ENCODE results near the gene FAR2. TPM values are rescaled to one million over a fixed set of nuclear protein-coding genes. Genes with fewer than 3 reads are reported as not detected.

The FAR2 gene
- total RNA-seq, 6 donors from 2014 or later: 6.0 to 25.7 (median 15.9) TPM

DNA sequence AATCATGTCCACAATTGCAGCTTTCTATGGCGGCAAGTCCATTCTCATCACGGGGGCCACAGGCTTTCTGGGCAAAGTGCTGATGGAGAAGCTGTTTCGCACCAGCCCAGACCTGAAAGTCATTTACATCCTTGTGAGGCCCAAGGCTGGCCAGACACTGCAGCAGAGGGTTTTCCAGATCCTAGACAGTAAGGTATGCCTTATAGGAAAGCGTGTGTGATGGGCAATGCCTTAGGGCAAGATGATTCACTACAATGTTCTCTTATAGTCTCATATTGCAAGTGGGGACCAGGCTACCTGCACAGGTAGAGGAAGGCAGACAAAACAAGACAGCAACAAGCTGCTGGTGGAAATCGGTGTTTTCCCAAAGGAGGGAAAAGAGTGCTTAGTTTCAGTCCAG lies 121.4 kb downstream of the FAR2 start:
- H3K27me3 ChIP-seq: no peaks in the 10 kb centered on the region
- ATAC-seq (ENCODE audit: low FRiP score in 2 of 2) (no peak), DNase-seq (no peak)
- H3K36me3 ChIP-seq: peaks cover 0 to 18% (median 0%) of the 10 kb centered on the region in 4 donors
- H3K9me3 ChIP-seq: no peaks in the 10 kb centered on the region
- 93% methylated on average over 4 to 5 of the region's 5 CpGs for WGBS, 2 donors
- no peak overlapping the region for H3K4me3 ChIP-seq
- no peak overlapping the region for H3K27ac ChIP-seq
- no peak for TF ChIP-seq POLR2A (IDR thresholded peaks at IDR 0.05)
- TF ChIP-seq POLR2AphosphoS5 (IDR thresholded peaks at IDR 0.05): no peak
- TF ChIP-seq, protein P1, sequence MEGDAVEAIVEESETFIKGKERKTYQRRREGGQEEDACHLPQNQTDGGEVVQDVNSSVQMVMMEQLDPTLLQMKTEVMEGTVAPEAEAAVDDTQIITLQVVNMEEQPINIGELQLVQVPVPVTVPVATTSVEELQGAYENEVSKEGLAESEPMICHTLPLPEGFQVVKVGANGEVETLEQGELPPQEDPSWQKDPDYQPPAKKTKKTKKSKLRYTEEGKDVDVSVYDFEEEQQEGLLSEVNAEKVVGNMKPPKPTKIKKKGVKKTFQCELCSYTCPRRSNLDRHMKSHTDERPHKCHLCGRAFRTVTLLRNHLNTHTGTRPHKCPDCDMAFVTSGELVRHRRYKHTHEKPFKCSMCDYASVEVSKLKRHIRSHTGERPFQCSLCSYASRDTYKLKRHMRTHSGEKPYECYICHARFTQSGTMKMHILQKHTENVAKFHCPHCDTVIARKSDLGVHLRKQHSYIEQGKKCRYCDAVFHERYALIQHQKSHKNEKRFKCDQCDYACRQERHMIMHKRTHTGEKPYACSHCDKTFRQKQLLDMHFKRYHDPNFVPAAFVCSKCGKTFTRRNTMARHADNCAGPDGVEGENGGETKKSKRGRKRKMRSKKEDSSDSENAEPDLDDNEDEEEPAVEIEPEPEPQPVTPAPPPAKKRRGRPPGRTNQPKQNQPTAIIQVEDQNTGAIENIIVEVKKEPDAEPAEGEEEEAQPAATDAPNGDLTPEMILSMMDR (IDR thresholded peaks at IDR 0.05): no peak
- TF ChIP-seq EP300 (IDR thresholded peaks at IDR 0.05): no peak
- no peaks in the 10 kb centered on the region for H3K4me1 ChIP-seq

DNA sequence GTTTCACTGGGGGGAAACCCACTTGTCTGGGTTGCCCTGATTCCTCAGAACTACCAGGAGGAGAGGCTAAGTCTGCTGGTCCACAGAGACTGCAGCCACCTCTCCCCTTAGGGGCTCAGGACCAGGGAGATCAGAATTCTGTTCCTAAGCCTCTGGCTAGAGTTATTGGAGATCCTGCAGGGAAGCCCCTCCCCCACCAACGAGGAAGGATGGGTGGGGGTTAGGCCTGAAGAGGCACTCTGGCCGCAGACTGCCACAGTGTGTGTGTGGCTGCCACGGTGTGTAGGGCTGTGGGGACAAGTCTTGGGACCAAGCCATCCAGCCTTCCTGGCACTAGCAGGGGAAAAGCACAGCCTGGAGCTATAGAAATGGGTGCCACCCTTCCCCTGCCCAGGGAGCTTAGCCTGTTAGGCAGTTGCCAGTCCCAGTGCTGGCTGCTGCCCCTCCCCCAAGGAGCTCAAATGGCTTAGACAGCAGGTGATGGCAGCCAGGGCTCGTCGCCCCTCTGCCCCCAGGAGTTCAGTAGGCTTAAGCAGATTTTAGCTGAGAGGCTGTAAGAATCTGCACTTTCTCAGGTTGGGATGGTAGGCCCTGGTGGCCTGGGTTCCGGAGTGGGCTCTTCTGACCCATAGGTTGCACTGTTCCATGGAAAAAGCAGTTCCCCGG lies 124.2 kb downstream of the FAR2 start:
- no peaks in the 10 kb centered on the region for H3K9me3 ChIP-seq
- H3K4me3 ChIP-seq: no peak overlapping the region
- DNase-seq: no peak
- no peaks in the 10 kb centered on the region for H3K27me3 ChIP-seq
- no peak overlapping the region for H3K27ac ChIP-seq
- TF ChIP-seq, protein P1 (IDR thresholded peaks at IDR 0.05): no peak
- TF ChIP-seq POLR2A (IDR thresholded peaks at IDR 0.05) (no peak), POLR2AphosphoS5 (IDR thresholded peaks at IDR 0.05) (no peak), EP300 (IDR thresholded peaks at IDR 0.05) (no peak)
- H3K36me3 ChIP-seq: peaks cover 0 to 18% (median 0%) of the 10 kb centered on the region in 4 donors
- WGBS, 2 donors: 81% methylated on average over 7 of the region's 7 CpGs; no CpG with 5 or more reads in 1 of the 2 donors
- H3K4me1 ChIP-seq: no peaks in the 10 kb centered on the region
- no peak for ATAC-seq (ENCODE audit: low FRiP score in 2 of 2)

DNA sequence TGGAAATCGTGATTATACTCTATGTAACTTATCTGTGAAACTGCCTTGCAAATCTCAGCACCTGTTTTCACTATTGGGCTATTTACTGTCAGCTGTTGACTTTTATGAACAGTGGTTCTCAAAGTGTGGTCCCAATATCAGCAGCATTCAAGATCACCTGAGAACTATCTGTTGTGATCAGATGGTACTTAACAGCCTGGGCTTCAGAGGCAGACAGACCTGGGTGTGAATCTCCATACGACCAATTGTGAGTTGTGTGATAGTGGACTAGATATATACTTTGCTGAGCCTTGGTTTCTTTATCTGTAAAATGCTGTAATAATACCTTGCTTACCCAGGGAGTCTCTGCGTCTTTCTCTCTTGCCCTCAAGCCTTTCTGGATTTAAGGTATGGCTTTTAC lies 126.8 kb downstream of the FAR2 start:
- 93 to 95% methylated on average over 3 of the region's 3 CpGs for whole genome bisulfite sequencing, 2 donors
- Histone ChIP-seq H3K27ac (no peak overlapping the region), H3K27me3 (no peaks in the 10 kb centered on the region), H3K4me1 (no peaks in the 10 kb centered on the region), H3K36me3 (peaks cover 0 to 14% (median 0%) of the 10 kb centered on the region in 4 donors), H3K9me3 (no peaks in the 10 kb centered on the region), H3K4me3 (no peak overlapping the region)
- ATAC-seq (ENCODE audit: low FRiP score in 2 of 2) (no peak), DNase-seq (no peak)
- TF ChIP-seq POLR2A (IDR thresholded peaks at IDR 0.05): no peak
- TF ChIP-seq EP300 (IDR thresholded peaks at IDR 0.05): no peak
- no peak for TF ChIP-seq POLR2AphosphoS5 (IDR thresholded peaks at IDR 0.05)
- TF ChIP-seq, protein P1 (IDR thresholded peaks at IDR 0.05): no peak

DNA sequence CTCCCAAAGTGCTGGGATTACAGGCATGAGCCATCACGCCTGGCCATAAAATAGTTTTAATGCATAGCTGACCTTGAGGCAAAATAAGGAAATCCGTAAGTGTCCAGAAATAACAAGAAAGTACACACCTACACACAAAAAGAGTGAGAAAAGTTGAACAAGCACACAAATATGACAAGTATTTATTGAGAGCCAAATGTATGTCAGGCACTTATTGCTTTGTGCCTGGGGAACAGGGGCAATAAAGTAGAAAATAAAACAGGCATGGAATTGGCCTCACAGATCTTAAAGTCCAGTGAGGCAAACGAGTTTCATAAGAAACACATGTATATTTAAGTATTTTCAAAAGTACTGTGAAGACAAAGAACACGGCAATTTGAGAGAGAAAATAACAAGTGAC lies 128.2 kb downstream of the FAR2 start:
- H3K27ac ChIP-seq: no peak overlapping the region
- H3K4me1 ChIP-seq: no peaks in the 10 kb centered on the region
- ATAC-seq (ENCODE audit: low FRiP score in 2 of 2) (no peak), DNase-seq (no peak)
- peaks cover 0 to 4% (median 0%) of the 10 kb centered on the region in 4 donors for H3K36me3 ChIP-seq
- no peak for TF ChIP-seq EP300 (IDR thresholded peaks at IDR 0.05)
- no peak for TF ChIP-seq POLR2AphosphoS5 (IDR thresholded peaks at IDR 0.05)
- TF ChIP-seq, protein P1 (IDR thresholded peaks at IDR 0.05): no peak
- no peak for TF ChIP-seq POLR2A (IDR thresholded peaks at IDR 0.05)
- H3K27me3 ChIP-seq: no peaks in the 10 kb centered on the region
- H3K9me3 ChIP-seq: no peaks in the 10 kb centered on the region
- 87 to 91% methylated on average over 4 of the region's 4 CpGs for WGBS, 2 donors
- H3K4me3 ChIP-seq: no peak overlapping the region

Data from upper lobe of left lung (tissue), 6 donors.